ENCODE data around the gene HVCN1.
A peak's percentile ranks its signal among the peaks of the same experiment; 100 is the strongest.

The HVCN1 gene

GRCh38 chr12:110699591-110700445 lies 10.9 kb upstream of the HVCN1 start:
- no peak for DNase-seq (ENCODE audit: low read depth in 2 of 2)

- DNase-seq (ENCODE audit: low read depth in 2 of 2) = peak; percentile 59 to 74
Observed at GRCh38 chr12:110698171-110698902, 9.4 kb upstream of the HVCN1 start.

- no peak for DNase-seq (ENCODE audit: low read depth in 2 of 2)
Observed at GRCh38 chr12:110697236-110697635, 8.3 kb upstream of the HVCN1 start.

GRCh38 chr12:110696283-110696682 lies 7.4 kb upstream of the HVCN1 start:
- no peak for DNase-seq (ENCODE audit: low read depth in 2 of 2)

GRCh38 chr12:110694330-110694901 lies 5.5 kb upstream of the HVCN1 start:
- no peak for DNase-seq (ENCODE audit: low read depth in 2 of 2)

- no peak for DNase-seq (ENCODE audit: low read depth in 2 of 2)
Observed at GRCh38 chr12:110693731-110694130, 4.8 kb upstream of the HVCN1 start.

- no peak for DNase-seq (ENCODE audit: low read depth in 2 of 2)
Observed at GRCh38 chr12:110690127-110690430, 1.2 kb upstream of the HVCN1 start.

GRCh38 chr12:110689281-110690126 lies 589 bp upstream of the HVCN1 start:
- DNase-seq (ENCODE audit: low read depth in 2 of 2) = peak; percentile 21 to 30

GRCh38 chr12:110687396-110688169 lies 1.3 kb downstream of the HVCN1 start:
- DNase-seq (ENCODE audit: low read depth in 2 of 2) = no peak

- no peak for DNase-seq (ENCODE audit: low read depth in 2 of 2)
Observed at GRCh38 chr12:110686294-110686903, 2.5 kb downstream of the HVCN1 start.

- DNase-seq (ENCODE audit: low read depth in 2 of 2) = no peak
Observed at GRCh38 chr12:110684312-110684836, 4.5 kb downstream of the HVCN1 start.

- DNase-seq (ENCODE audit: low read depth in 2 of 2) = no peak
Observed at GRCh38 chr12:110683888-110684287, 5.0 kb downstream of the HVCN1 start.

GRCh38 chr12:110680032-110680431 lies 8.9 kb downstream of the HVCN1 start:
- no peak for DNase-seq (ENCODE audit: low read depth in 2 of 2)

- DNase-seq (ENCODE audit: low read depth in 2 of 2) = no peak
Observed at GRCh38 chr12:110679201-110679600, 9.7 kb downstream of the HVCN1 start.

GRCh38 chr12:110677982-110678381 lies 10.9 kb downstream of the HVCN1 start:
- no peak for DNase-seq (ENCODE audit: low read depth in 2 of 2)

- DNase-seq (ENCODE audit: low read depth in 2 of 2) = no peak
Observed at GRCh38 chr12:110677206-110677911, 11.6 kb downstream of the HVCN1 start.

- DNase-seq (ENCODE audit: low read depth in 2 of 2) = no peak
Observed at GRCh38 chr12:110676171-110676570, 12.7 kb downstream of the HVCN1 start.

- DNase-seq (ENCODE audit: low read depth in 2 of 2) = peak in 1 of 2 donors; percentile 45
Observed at GRCh38 chr12:110670161-110670701, 18.7 kb downstream of the HVCN1 start.

- DNase-seq (ENCODE audit: low read depth in 2 of 2) = no peak
Observed at GRCh38 chr12:110669193-110669502, 19.8 kb downstream of the HVCN1 start.

All from stimulated activated CD4-positive, alpha-beta T cell treated with anti-CD3 and anti-CD28 coated beads, Interleukin-4, amount 100 ng/mL, for 48 hours (primary cell).